Midbrain (tissue), 1 donor: ENCODE measurements around the gene PDLIM3.

Source experiments
- DNase-seq: peaks from one replicate; lab custom pipeline; 2025; lab: John Stamatoyannopoulos, UW

PDLIM3 gene

DNA sequence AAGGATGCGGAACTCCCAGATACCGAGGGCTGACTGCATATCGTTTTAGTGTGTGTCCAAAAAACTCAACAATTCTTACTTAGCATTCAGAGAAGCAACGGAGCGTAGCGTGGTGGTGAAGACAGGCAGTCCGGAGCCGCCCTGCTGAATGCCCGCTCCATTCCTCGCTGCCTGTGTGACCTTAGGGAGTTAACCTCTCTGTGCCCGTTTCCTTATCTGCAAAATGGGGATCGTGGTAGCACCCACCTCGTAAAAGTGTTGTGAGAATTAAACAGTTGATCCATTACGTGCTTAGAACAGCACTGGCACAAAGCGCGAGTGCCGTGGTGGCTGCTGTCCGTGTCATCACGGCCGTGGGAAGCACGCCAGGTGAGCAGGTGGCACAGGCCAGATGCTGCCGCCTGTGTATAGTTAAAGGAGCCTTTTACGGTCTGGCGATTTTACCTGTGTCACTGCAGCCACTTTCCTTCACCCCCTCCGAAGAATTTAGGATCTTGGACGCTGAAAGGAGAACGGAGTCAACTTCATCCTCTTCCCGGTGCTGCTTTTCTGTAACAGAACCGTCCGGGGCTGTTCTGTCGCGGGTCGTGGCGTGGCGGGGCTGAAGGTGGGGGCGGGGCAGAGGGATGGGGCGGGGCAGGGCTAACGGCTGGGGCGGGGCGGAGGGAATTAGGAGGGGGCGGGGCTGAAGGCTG is 64.7 kb downstream of the PDLIM3 start:
- peak; percentile 58 for DNase-seq

DNA sequence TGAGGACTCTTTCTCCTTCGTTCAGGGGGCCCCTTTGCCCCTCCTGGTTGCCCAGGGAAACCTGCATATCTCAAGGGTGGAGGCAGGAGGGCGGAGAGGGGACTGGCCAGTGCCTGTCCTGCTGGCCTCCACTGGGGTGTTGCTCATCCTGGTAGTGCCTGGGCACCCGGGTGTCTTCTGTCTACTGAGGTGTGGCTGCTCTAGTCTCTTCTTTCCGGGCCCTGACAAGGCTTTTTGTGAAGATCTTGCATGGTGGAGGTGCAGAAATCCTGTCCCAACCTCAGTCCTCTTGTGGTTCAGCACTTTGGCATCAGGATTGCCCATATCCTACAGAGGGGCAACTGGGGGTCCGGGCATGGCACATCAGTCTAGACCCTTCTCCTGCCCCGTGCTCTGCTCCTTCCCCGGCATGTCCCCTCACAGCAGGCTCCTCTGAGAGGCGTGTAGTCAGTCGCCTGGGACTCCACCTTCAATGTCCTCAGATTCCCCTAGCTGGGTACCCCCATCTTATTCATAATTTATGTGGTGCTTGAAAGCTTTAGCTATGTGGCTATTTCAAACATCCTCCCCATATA is 65.6 kb downstream of the PDLIM3 start:
- no peak for DNase-seq

DNA sequence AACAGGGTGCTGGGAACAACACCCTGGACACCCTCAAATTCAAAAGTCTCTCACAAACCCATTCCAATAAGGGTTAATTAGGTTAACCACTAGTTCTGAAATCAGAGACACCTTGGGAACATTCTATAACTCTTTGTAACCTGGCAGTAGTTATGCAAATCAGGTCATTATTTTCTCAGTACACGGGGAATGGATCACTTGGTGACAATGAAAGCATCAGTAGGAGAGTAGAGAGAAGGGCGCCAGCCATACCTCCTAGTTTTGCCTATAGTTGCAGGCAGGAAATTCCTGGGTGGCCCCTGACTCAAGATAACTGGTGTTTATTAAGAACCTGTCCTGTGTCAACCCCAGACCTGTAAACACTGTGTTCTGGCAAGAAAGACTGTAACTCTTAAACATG is 66.3 kb downstream of the PDLIM3 start:
- DNase-seq = no peak

DNA sequence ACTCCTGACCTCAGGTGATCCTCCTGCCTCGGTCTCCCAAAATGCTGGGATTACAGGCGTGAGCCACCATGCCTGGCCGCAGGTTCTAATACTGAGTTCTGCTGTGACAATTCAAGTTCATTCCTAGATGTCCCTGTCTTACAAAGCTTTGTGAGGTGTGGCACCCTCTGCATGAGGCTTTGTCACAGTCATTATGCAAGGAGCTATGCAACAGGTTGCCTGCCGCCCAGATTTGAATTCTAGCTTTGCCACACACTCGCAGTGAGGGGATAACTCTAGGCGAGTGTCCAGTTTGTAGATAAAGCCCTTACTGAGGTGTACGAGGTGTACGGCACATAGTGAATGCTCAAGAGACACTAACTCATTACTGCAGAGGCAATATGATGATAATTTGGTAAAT is 67.3 kb downstream of the PDLIM3 start:
- no peak for DNase-seq

DNA sequence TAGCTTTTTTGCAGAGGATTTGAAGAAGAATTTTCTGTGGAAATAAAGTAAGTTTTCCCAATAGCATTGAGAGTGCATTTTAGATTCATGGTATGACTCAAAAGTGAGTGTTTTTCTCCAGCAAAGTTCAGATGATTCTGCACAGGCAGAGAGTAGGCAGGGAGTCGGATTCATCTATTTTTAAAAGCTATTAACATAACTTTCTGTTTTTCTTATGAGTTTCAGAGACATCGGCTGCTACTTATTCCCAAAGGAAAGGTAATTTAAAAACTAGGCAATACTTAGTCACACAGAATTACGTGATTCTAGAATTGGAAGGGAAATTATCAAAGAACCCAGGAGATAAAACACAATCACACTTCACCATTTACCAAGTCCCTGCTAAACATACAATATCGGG is 68.2 kb downstream of the PDLIM3 start:
- DNase-seq = no peak

DNA sequence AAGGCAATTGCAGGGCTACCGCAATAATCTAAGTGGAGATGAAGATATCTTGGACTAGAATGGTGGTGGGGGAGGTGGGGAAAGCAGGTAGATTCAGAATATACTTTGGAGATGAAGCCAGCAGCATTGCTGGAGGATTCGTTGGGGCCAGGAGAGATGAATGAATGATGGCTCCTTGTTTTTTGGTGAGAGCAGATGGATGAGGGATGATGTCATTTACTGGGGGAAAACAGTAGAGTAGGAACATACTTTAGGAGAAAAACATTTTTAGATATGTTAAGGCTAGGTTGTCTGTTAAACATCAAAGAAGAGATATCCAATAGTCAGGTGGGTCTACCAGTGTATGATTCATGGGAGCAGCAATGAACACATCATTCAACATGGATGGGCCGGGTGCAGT is 69.6 kb downstream of the PDLIM3 start:
- DNase-seq = no peak

DNA sequence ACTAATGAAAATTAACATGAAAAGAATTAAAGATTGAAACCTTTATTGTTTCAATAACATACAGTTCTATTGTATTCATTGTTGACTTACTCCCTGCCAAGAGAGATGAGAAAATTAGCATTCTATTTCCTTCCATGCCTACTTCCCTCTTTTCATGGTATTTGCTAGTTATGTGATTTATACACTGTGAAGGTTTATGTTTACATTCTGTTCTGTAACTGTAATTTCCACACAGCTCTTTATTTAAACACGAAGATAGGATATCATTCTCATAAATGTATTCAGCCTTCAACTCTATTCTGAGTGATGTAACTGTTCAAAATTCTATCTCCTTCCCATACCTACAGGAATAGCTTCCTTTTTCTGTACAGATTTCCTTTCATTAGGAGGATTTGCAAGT is 70.4 kb downstream of the PDLIM3 start:
- no peak for DNase-seq

DNA sequence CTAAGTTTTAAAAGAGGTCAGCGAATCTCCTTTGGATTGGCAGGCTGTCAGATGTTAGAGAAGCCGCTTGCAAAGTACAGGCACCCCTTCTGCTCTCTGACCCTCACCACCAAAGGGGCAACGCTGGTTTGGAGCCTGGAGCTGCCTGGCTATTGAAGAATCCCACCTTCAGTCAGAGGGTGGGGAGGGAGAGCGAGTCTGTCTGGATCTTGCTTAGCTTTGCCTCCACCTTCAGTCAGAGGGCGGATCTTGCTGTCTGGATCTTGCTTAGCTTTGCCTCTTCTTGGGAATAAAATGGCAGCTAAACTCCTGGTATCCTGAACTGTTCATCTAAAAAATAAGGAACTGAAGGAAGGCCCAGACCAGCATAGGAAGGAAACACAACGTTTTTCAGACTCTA is 71.1 kb downstream of the PDLIM3 start:
- no peak for DNase-seq

DNA sequence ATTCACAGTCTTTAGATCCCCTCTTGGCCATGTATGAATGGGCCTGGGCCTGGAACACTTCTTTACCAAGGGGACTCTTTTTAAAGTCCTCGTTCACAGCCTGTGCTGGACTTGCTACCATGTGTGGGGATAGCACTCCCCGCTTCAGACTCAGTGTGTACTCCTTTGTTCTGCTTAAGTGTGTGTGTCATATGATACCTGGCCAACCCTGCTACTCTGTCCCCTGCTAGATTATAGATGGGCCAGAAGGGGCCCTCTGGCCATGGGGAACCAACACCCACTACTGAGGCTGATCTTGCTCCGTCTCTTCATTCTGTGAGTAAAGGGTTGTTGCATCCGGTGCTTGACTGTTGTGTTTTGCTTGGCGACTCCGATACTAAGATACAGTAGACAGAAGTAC is 71.8 kb downstream of the PDLIM3 start:
- DNase-seq = no peak

DNA sequence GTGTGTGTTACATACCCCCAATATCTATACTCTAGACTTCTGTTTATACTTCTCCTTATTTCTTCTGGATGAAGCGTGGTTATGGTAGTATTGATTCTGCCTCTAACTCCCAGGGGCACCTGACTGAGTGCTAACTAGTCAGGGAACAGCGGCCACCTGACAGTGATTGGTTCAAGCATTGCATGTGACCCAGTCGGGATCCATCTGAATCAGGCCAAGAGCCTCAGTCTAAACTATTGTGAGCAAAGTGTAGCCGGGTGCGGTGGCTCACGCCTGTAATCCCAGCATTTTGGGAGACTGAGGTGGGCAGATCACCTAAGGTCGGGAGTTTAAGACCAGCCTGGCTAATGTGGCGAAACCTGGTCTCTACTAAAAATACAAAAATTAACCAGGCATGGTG is 73.7 kb downstream of the PDLIM3 start:
- DNase-seq = no peak

DNA sequence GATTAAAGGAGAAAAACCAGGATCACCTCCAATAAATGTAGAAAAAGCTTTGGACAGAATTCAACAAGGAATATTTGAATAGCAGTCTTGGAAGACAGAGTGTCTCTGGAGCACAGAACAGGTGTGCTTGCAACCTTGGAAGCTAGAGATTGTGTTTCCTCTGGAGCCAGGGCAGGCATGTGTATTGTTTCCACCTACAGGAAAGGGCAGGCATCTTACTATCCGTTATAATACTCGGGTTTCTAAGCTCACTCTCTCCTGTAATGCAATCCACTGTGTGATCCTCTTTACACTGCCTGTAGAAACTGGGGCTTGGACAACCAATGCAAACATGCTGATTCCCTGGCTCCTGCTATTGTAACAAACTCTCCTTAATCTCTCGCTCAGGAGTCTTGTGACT is 78.2 kb downstream of the PDLIM3 start:
- DNase-seq = no peak

DNA sequence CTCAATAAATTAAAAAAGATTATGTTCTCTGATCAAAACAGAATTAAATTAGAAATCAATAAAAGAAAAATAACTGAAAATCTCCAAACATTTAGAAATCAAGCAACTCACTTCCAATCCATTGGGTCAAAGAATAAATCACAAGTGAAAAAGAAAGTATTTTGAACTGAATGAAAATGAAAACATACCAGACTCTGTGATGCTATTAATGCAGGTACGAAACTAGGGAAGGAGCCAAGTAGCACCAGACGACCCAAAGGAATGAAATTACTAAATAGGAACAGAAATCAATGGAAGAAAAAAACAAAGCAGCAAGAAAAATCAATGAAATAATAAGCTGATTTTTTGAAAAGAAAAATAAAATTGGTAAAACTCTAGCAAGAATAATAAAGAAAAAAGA is 79.2 kb downstream of the PDLIM3 start:
- no peak for DNase-seq
